HL-60 (cell line): ENCODE results near the gene JAKMIP1.

Experiments used
- DNase-seq, 2 experiments: peaks; one replicate each; pipeline ENCODE4 v3.0.0-alpha.2; 2010 to 2020; ENCODE audit warnings: low read depth in 1 of 2, low spot score in 1 of 2
- H3K27ac ChIP-seq: fragments of 250-450 bp; sonication (Bioruptor Pico); replicated peaks from 2 replicates; pipeline ENCODE4 v1.5.1; 2020; ENCODE audit warnings: mild to moderate bottlenecking, moderate library complexity
- H3K27me3 ChIP-seq: fragments of 250-450 bp; sonication (Bioruptor Pico); 2 replicates; pipeline ENCODE4 v1.5.1; 2021; ENCODE audit warnings: mild to moderate bottlenecking, moderate library complexity; ENCODE audit not compliant: insufficient read depth, poor library complexity, severe bottlenecking
- H3K4me3 ChIP-seq: replicated peaks from 2 replicates; pipeline ENCODE4 v1.5.1; 2011; ENCODE audit warnings: mild to moderate bottlenecking, control low read depth, low read length; ENCODE audit not compliant: insufficient read depth
- CTCF ChIP-seq: IDR thresholded peaks from one replicate; pipeline ENCODE4 v1.5.1; 2011; ENCODE audit warnings: low read length, control low read depth, inconsistent platforms; ENCODE audit not compliant: insufficient read depth
- GABPA ChIP-seq: IDR thresholded peaks from 2 replicates; pipeline ENCODE4 v1.6.1; 2012; ENCODE audit warnings: low read depth
- POLR2AphosphoS5 ChIP-seq: IDR thresholded peaks from 2 replicates; pipeline ENCODE4 v1.6.1; 2012; ENCODE audit warnings: low read depth
- SPI1 ChIP-seq: IDR thresholded peaks from 2 replicates; pipeline ENCODE4 v1.6.1; 2012; ENCODE audit warnings: low read depth, mild to moderate bottlenecking, borderline replicate concordance
- TF ChIP-seq, protein P1 (sequence below): IDR thresholded peaks from 2 replicates; pipeline ENCODE4 v1.6.1; 2012; ENCODE audit warnings: low read depth; ENCODE audit not compliant: insufficient replicate concordance

The JAKMIP1 gene

DNA sequence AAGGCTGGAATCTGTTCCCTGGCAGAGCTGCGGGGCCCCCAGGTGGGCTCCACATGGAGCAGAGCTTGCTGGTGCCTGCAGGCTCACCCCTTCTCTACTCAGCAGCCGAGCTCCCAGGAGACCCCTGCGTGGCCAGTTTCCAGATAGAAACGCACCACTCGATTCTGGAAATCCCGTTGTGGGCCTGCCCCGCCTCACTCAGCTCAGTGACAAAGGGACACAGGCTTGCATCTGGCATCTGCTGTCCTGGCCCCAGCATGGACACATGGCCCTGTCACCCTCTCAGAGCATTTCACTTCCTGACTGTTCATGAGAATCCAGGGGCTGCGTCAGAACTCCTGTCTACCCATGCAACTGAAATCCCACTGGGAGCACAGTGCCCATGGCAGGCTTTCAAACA is 161.6 kb downstream of the JAKMIP1 start:
- TF ChIP-seq CTCF (no peak), GABPA (no peak), POLR2AphosphoS5 (no peak), SPI1 (no peak)
- TF ChIP-seq, protein P1, sequence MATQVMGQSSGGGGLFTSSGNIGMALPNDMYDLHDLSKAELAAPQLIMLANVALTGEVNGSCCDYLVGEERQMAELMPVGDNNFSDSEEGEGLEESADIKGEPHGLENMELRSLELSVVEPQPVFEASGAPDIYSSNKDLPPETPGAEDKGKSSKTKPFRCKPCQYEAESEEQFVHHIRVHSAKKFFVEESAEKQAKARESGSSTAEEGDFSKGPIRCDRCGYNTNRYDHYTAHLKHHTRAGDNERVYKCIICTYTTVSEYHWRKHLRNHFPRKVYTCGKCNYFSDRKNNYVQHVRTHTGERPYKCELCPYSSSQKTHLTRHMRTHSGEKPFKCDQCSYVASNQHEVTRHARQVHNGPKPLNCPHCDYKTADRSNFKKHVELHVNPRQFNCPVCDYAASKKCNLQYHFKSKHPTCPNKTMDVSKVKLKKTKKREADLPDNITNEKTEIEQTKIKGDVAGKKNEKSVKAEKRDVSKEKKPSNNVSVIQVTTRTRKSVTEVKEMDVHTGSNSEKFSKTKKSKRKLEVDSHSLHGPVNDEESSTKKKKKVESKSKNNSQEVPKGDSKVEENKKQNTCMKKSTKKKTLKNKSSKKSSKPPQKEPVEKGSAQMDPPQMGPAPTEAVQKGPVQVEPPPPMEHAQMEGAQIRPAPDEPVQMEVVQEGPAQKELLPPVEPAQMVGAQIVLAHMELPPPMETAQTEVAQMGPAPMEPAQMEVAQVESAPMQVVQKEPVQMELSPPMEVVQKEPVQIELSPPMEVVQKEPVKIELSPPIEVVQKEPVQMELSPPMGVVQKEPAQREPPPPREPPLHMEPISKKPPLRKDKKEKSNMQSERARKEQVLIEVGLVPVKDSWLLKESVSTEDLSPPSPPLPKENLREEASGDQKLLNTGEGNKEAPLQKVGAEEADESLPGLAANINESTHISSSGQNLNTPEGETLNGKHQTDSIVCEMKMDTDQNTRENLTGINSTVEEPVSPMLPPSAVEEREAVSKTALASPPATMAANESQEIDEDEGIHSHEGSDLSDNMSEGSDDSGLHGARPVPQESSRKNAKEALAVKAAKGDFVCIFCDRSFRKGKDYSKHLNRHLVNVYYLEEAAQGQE: no peak
- DNase-seq: no peak
- Histone ChIP-seq H3K27me3 (no peaks in the 10 kb centered on the region), H3K27ac (no peak overlapping the region), H3K4me3 (no peak overlapping the region)

GRCh38 chr4:6035786-6036185 is 164.6 kb downstream of the JAKMIP1 start:
- DNase-seq: no peak
- H3K27ac ChIP-seq: no peak overlapping the region
- TF ChIP-seq GABPA (no peak), CTCF (no peak)
- no peaks in the 10 kb centered on the region for H3K27me3 ChIP-seq
- no peak overlapping the region for H3K4me3 ChIP-seq

DNA sequence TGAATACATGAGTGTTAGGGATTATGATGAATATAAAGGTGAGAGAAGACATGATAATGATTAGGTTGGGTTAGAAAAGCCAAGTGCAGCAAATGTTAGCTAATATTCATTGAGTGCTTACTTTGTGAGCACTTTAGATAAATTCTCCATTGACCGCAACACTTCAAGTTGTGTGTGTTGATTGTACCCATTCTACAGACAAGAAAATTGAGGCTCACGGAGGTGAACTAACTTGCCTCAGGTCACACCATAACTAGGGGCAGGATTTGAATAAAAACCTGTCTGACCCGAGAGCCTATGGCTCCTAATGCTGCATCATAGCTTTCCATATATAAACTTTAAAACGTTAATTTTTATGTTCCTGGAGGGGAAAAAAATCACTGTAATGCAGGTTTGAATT is 167.0 kb downstream of the JAKMIP1 start:
- Histone ChIP-seq H3K27me3 (no peaks in the 10 kb centered on the region), H3K4me3 (no peak overlapping the region), H3K27ac (no peak overlapping the region)
- no peak for DNase-seq
- TF ChIP-seq POLR2AphosphoS5: no peak
- TF ChIP-seq CTCF: no peak
- TF ChIP-seq GABPA: no peak
- TF ChIP-seq, protein P1: no peak
- no peak for TF ChIP-seq SPI1
